Liver (tissue), 9 donors: ENCODE data around the gene CREB5. TPM values are rescaled to one million over a fixed set of nuclear protein-coding genes. Genes with fewer than 3 reads are reported as not detected.

Source experiments
- DNase-seq: peaks from one replicate; pipeline ENCODE4 v3.0.0-alpha.2; 2017; ENCODE audit warnings: low spot score
- H3K27ac ChIP-seq, 2 donors: one replicate each; pipeline ENCODE4 v1.7.0; 2013; ENCODE audit warnings: inconsistent platforms in 2 of 2, low read length in 2 of 2, control low read depth in 1 of 2, low read depth in 1 of 2, mild to moderate bottlenecking in 1 of 2
- H3K27me3 ChIP-seq, 4 donors: one replicate each; pipeline versions ENCODE4 v1.6.1 to v1.7.0; 2013; ENCODE audit warnings: low read length in 3 of 4, inconsistent platforms in 1 of 4, mild to moderate bottlenecking in 1 of 4, moderate library complexity in 1 of 4; ENCODE audit not compliant: control insufficient read depth in 4 of 4, insufficient read depth in 4 of 4
- H3K36me3 ChIP-seq, 4 donors: one replicate each; pipeline versions ENCODE4 v1.6.1 to v1.7.0; 2013; ENCODE audit warnings: low read length in 3 of 4, mild to moderate bottlenecking in 3 of 4, low read depth in 1 of 4, moderate library complexity in 1 of 4; ENCODE audit not compliant: control insufficient read depth in 4 of 4, insufficient read depth in 3 of 4
- H3K4me1 ChIP-seq, 4 donors: one replicate each; pipeline versions ENCODE4 v1.6.1 to v1.7.0; 2013; ENCODE audit warnings: low read length in 3 of 4, mild to moderate bottlenecking in 3 of 4, moderate library complexity in 1 of 4; ENCODE audit not compliant: control insufficient read depth in 4 of 4, insufficient read depth in 4 of 4
- H3K4me3 ChIP-seq, 3 donors: one replicate each; pipeline versions ENCODE4 v1.6.1 to v1.7.0; 2013; ENCODE audit warnings: low read length in 3 of 3, control low read depth in 1 of 3, low read depth in 1 of 3, mild to moderate bottlenecking in 1 of 3
- H3K9ac ChIP-seq, 2 donors: one replicate each; pipeline ENCODE4 v1.7.0; 2013; ENCODE audit warnings: low read length in 2 of 2, mild to moderate bottlenecking in 2 of 2, moderate library complexity in 2 of 2, control low read depth in 1 of 2, low read depth in 1 of 2
- H3K9me3 ChIP-seq, 4 donors: one replicate each; pipeline versions ENCODE4 v1.6.1 to v1.7.0; 2013; ENCODE audit warnings: low read length in 3 of 4; ENCODE audit not compliant: control insufficient read depth in 4 of 4
- ATF3 ChIP-seq: IDR thresholded peaks from 2 replicates; pipeline ENCODE4 v1.6.1; 2016; ENCODE audit warnings: antibody characterized with exemption
- EGR1 ChIP-seq, 2 donors: IDR thresholded peaks; 2 replicates each; pipeline ENCODE4 v1.6.1; 2016 to 2018; ENCODE audit warnings: antibody characterized with exemption in 2 of 2, low read depth in 2 of 2
- FOXA1 ChIP-seq: IDR thresholded peaks from 2 replicates; pipeline ENCODE4 v1.6.1; 2016; ENCODE audit warnings: antibody characterized with exemption
- FOXA2 ChIP-seq: IDR thresholded peaks from 2 replicates; pipeline ENCODE4 v1.6.1; 2016; ENCODE audit warnings: antibody characterized with exemption
- GABPA ChIP-seq, 2 donors: IDR thresholded peaks in 1 of 2; conservative IDR thresholded peaks in 1 of 2; 2 replicates each; pipeline ENCODE4 v1.6.1; 2016; ENCODE audit warnings: antibody characterized with exemption in 2 of 2, mild to moderate bottlenecking in 1 of 2, moderate library complexity in 1 of 2
- HNF4A ChIP-seq, 2 donors: conservative IDR thresholded peaks; 2 replicates each; pipeline ENCODE4 v1.6.1; 2016; ENCODE audit warnings: antibody characterized with exemption in 2 of 2, mild to moderate bottlenecking in 2 of 2
- HNF4G ChIP-seq: IDR thresholded peaks from 2 replicates; pipeline ENCODE4 v1.6.1; 2016; ENCODE audit warnings: antibody characterized with exemption
- JUND ChIP-seq, 2 donors: IDR thresholded peaks; 2 replicates each; pipeline ENCODE4 v1.6.1; 2016; ENCODE audit warnings: antibody characterized with exemption in 2 of 2
- NR2F2 ChIP-seq: IDR thresholded peaks from 2 replicates; pipeline ENCODE4 v1.6.1; 2016; ENCODE audit warnings: antibody characterized with exemption
- RAD21 ChIP-seq, 2 donors: IDR thresholded peaks; 2 replicates each; pipeline ENCODE4 v1.6.1; 2016; ENCODE audit warnings: antibody characterized with exemption in 2 of 2, mild to moderate bottlenecking in 2 of 2
- RXRA ChIP-seq, 2 donors: IDR thresholded peaks; 2 replicates each; pipeline ENCODE4 v1.6.1; 2017 to 2018; ENCODE audit warnings: antibody characterized with exemption in 2 of 2, mild to moderate bottlenecking in 1 of 2
- SP1 ChIP-seq: IDR thresholded peaks from 2 replicates; pipeline ENCODE4 v1.6.1; 2018; ENCODE audit warnings: antibody characterized with exemption, mild to moderate bottlenecking
- TAF1 ChIP-seq: conservative IDR thresholded peaks from 2 replicates; pipeline ENCODE4 v1.6.1; 2016; ENCODE audit warnings: antibody characterized with exemption, mild to moderate bottlenecking
- YY1 ChIP-seq: IDR thresholded peaks from 2 replicates; pipeline ENCODE4 v1.6.1; 2016; ENCODE audit warnings: antibody characterized with exemption, mild to moderate bottlenecking
- WGBS: extraction: QIAGEN DNeasy Blood & Tissue Kit; methylation state at CpG from one replicate; pipeline ENCODE4 v1.1.7; 2013; 5-methylcytosine and 5-hydroxymethylcytosine counted together
- polyA plus RNA-seq, 2 donors: library from polyadenylated mRNA; stranded (reverse) in 1 of 2; unstranded in 1 of 2; fragments of 200-250 nt in 1 of 2; fragments of >200 nt in 1 of 2; fragmentation: Nextera tagmentation in 1 of 2; extraction: Ambion mirVana in 1 of 2; gene quantifications; one replicate each; pipeline versions ENCODE4 v1.2.1 to v1.2.3, GENCODE V29; 2013 to 2015
- total RNA-seq, 2 donors: library from RNA; depleted of rRNA; stranded (reverse); fragments of >200 nt; gene quantifications; one replicate each; pipeline ENCODE4 v1.2.3, GENCODE V29; 2014
- TF ChIP-seq, protein P1 (sequence below): IDR thresholded peaks from 2 replicates; pipeline ENCODE4 v1.6.1; 2016; ENCODE audit warnings: antibody characterized with exemption
- TF ChIP-seq, protein P2 (sequence below): IDR thresholded peaks from 2 replicates; pipeline ENCODE4 v1.6.1; 2016; ENCODE audit warnings: antibody characterized with exemption, mild to moderate bottlenecking
- TF ChIP-seq, protein P3 (sequence below): IDR thresholded peaks from 2 replicates; pipeline ENCODE4 v1.6.1; 2016; ENCODE audit warnings: antibody characterized with exemption
- TF ChIP-seq, protein P4 (sequence below): fragments of 150-350 bp; IDR thresholded peaks from 2 replicates; pipeline ENCODE4 v1.5.1; 2017; ENCODE audit warnings: improper control_type of control experiment, low read depth, low read length; ENCODE audit not compliant: missing input control
- donor health status: healthy.
- donor health status: healthy.
- donor health status: healthy.
- donor health status: healthy.
- donor health status: healthy.

Gene CREB5
- total and polyA plus RNA-seq, 4 donors = 0.25 to 0.92 (median 0.67) TPM

DNA sequence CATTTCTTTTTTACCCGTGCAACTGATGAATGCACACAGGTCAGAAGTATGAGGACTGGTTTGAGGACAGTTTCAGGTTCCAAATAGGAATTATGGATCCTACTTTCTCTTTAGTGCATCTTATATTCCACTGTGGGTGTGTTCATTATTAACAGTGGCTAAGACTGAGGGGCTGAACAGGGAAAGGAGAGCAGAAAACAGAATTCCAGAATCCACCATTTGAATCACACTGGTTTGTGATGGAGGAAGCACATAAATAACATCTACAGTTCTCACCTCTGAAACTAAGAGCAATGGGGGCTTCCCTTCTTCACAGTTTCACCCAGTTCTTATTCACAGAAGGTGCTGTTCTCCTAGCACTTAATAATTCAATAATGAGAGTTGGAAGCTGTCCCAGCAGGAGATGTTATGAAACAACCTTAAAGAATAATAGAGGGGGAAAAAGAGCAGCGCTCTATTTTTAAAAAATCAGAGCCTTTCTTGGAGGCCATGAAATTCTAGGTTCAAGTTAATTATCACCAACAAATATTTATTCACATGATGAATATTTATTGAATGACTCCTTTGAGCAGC lies 205.1 kb downstream of the CREB5 start:
- Histone ChIP-seq H3K27me3 (peaks cover 0 to 5% (median 0%) of the 10 kb centered on the region in 4 donors), H3K27ac (no peak overlapping the region), H3K9ac (no peak overlapping the region), H3K4me1 (no peaks in the 10 kb centered on the region), H3K9me3 (no peaks in the 10 kb centered on the region), H3K4me3 (no peak overlapping the region), H3K36me3 (no peaks in the 10 kb centered on the region)
- TF ChIP-seq FOXA1 (no peak), NR2F2 (no peak), HNF4A (conservative IDR thresholded peaks at IDR 0.05) (no peak), JUND (IDR thresholded peaks at IDR 0.05) (no peak), GABPA (IDR thresholded peaks at IDR 0.05 in 1 of 2, conservative IDR thresholded peaks at IDR 0.05 in 1 of 2) (no peak)
- TF ChIP-seq, protein P1, sequence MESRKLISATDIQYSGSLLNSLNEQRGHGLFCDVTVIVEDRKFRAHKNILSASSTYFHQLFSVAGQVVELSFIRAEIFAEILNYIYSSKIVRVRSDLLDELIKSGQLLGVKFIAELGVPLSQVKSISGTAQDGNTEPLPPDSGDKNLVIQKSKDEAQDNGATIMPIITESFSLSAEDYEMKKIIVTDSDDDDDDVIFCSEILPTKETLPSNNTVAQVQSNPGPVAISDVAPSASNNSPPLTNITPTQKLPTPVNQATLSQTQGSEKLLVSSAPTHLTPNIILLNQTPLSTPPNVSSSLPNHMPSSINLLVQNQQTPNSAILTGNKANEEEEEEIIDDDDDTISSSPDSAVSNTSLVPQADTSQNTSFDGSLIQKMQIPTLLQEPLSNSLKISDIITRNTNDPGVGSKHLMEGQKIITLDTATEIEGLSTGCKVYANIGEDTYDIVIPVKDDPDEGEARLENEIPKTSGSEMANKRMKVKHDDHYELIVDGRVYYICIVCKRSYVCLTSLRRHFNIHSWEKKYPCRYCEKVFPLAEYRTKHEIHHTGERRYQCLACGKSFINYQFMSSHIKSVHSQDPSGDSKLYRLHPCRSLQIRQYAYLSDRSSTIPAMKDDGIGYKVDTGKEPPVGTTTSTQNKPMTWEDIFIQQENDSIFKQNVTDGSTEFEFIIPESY = no peak
- TF ChIP-seq, protein P2, sequence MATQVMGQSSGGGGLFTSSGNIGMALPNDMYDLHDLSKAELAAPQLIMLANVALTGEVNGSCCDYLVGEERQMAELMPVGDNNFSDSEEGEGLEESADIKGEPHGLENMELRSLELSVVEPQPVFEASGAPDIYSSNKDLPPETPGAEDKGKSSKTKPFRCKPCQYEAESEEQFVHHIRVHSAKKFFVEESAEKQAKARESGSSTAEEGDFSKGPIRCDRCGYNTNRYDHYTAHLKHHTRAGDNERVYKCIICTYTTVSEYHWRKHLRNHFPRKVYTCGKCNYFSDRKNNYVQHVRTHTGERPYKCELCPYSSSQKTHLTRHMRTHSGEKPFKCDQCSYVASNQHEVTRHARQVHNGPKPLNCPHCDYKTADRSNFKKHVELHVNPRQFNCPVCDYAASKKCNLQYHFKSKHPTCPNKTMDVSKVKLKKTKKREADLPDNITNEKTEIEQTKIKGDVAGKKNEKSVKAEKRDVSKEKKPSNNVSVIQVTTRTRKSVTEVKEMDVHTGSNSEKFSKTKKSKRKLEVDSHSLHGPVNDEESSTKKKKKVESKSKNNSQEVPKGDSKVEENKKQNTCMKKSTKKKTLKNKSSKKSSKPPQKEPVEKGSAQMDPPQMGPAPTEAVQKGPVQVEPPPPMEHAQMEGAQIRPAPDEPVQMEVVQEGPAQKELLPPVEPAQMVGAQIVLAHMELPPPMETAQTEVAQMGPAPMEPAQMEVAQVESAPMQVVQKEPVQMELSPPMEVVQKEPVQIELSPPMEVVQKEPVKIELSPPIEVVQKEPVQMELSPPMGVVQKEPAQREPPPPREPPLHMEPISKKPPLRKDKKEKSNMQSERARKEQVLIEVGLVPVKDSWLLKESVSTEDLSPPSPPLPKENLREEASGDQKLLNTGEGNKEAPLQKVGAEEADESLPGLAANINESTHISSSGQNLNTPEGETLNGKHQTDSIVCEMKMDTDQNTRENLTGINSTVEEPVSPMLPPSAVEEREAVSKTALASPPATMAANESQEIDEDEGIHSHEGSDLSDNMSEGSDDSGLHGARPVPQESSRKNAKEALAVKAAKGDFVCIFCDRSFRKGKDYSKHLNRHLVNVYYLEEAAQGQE = no peak
- 90% methylated on average over 2 of the region's 2 CpGs for WGBS
- DNase-seq = no peak

- no peak overlapping the region for H3K9ac ChIP-seq
- H3K4me3 ChIP-seq = no peak overlapping the region
- H3K4me1 ChIP-seq = no peaks in the 10 kb centered on the region
- no peaks in the 10 kb centered on the region for H3K9me3 ChIP-seq
- 95% methylated on average over 3 of the region's 3 CpGs for WGBS
- no peak for DNase-seq
- TF ChIP-seq, protein P3, sequence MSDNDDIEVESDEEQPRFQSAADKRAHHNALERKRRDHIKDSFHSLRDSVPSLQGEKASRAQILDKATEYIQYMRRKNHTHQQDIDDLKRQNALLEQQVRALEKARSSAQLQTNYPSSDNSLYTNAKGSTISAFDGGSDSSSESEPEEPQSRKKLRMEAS = no peak
- TF ChIP-seq RXRA (IDR thresholded peaks at IDR 0.05) = no peak
- TF ChIP-seq, protein P1 = no peak
- TF ChIP-seq YY1 = no peak
- TF ChIP-seq TAF1 = no peak
- no peak for TF ChIP-seq HNF4G
- no peak for TF ChIP-seq RAD21 (IDR thresholded peaks at IDR 0.05)
- TF ChIP-seq, protein P4, sequence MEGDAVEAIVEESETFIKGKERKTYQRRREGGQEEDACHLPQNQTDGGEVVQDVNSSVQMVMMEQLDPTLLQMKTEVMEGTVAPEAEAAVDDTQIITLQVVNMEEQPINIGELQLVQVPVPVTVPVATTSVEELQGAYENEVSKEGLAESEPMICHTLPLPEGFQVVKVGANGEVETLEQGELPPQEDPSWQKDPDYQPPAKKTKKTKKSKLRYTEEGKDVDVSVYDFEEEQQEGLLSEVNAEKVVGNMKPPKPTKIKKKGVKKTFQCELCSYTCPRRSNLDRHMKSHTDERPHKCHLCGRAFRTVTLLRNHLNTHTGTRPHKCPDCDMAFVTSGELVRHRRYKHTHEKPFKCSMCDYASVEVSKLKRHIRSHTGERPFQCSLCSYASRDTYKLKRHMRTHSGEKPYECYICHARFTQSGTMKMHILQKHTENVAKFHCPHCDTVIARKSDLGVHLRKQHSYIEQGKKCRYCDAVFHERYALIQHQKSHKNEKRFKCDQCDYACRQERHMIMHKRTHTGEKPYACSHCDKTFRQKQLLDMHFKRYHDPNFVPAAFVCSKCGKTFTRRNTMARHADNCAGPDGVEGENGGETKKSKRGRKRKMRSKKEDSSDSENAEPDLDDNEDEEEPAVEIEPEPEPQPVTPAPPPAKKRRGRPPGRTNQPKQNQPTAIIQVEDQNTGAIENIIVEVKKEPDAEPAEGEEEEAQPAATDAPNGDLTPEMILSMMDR = no peak
- TF ChIP-seq SP1 = no peak
- no peak for TF ChIP-seq FOXA1
- no peak for TF ChIP-seq FOXA2
- no peak for TF ChIP-seq ATF3
- TF ChIP-seq GABPA (IDR thresholded peaks at IDR 0.05 in 1 of 2, conservative IDR thresholded peaks at IDR 0.05 in 1 of 2) = no peak
- TF ChIP-seq JUND (IDR thresholded peaks at IDR 0.05) = no peak
- TF ChIP-seq, protein P2 = no peak
- no peak for TF ChIP-seq HNF4A (conservative IDR thresholded peaks at IDR 0.05)
- no peak for TF ChIP-seq EGR1 (IDR thresholded peaks at IDR 0.05; ENCODE audit: low read depth in 2 of 2)
- no peaks in the 10 kb centered on the region for H3K36me3 ChIP-seq
- H3K27me3 ChIP-seq = peaks cover 0 to 5% (median 0%) of the 10 kb centered on the region in 4 donors
- H3K27ac ChIP-seq = no peak overlapping the region
These were observed 206.1 kb downstream of the CREB5 start for GRCh38 chr7:28618383-28618782.
